GM21423 (cell line): ENCODE measurements around the gene PFN1.

Experiments
- ATAC-seq: cut with Tn5 transposase; IDR thresholded peaks from one replicate; pipeline ENCODE4 v1.9.1; 2021; ENCODE audit warnings: mild to moderate bottlenecking, moderate library complexity; ENCODE audit not compliant: unreplicated experiment

PFN1 gene

GRCh38 chr17:4946312-4946976 is 1.9 kb downstream of the PFN1 start:
- no peak for ATAC-seq

GRCh38 chr17:4945944-4946280 is 2.4 kb downstream of the PFN1 start:
- ATAC-seq: no peak

GRCh38 chr17:4945176-4945943 is 3.0 kb downstream of the PFN1 start:
- ATAC-seq: peak; percentile 15

GRCh38 chr17:4944554-4945175 is 3.7 kb downstream of the PFN1 start:
- no peak for ATAC-seq

- ATAC-seq: no peak
Observed at GRCh38 chr17:4944163-4944553, 4.2 kb downstream of the PFN1 start.

- ATAC-seq: no peak
Observed at GRCh38 chr17:4942760-4943508, 5.4 kb downstream of the PFN1 start.

- ATAC-seq: no peak
Observed at GRCh38 chr17:4941319-4941610, 7.1 kb downstream of the PFN1 start.

- ATAC-seq: no peak
Observed at GRCh38 chr17:4940555-4941318, 7.6 kb downstream of the PFN1 start.

- ATAC-seq: peak; percentile 76
Observed at GRCh38 chr17:4939796-4940554, 8.4 kb downstream of the PFN1 start, which contains the start of the genes RNF167 and SLC25A11. TSS of gene RNF167 (plus strand) at chr17:4940268. CDS start at chr17:4940910, 642 bp downstream. TSS of gene SLC25A11 (minus strand) at chr17:4940046. CDS start at chr17:4939910, 136 bp downstream.

GRCh38 chr17:4939546-4939795 is 8.9 kb downstream of the PFN1 start:
- no peak for ATAC-seq

- no peak for ATAC-seq
Observed at GRCh38 chr17:4938688-4939545, 9.4 kb downstream of the PFN1 start.

- ATAC-seq: no peak
Observed at GRCh38 chr17:4938069-4938491, 10.2 kb downstream of the PFN1 start.

- ATAC-seq: no peak
Observed at GRCh38 chr17:4937553-4937952, 10.8 kb downstream of the PFN1 start.

GRCh38 chr17:4936436-4936835 is 11.9 kb downstream of the PFN1 start:
- no peak for ATAC-seq

GRCh38 chr17:4935650-4936049 is 12.7 kb downstream of the PFN1 start:
- ATAC-seq: no peak

- no peak for ATAC-seq
Observed at GRCh38 chr17:4934173-4934979, 14.0 kb downstream of the PFN1 start.

- no peak for ATAC-seq
Observed at GRCh38 chr17:4933646-4934045, 14.7 kb downstream of the PFN1 start.

GRCh38 chr17:4932756-4933155 is 15.6 kb downstream of the PFN1 start:
- no peak for ATAC-seq

- no peak for ATAC-seq
Observed at GRCh38 chr17:4931963-4932362, 16.4 kb downstream of the PFN1 start, which contains the start of gene GP1BA. TSS of gene GP1BA (plus strand) at chr17:4932277. CDS start at chr17:4932605, 328 bp downstream.
